SKM-1 treated with dmso at 0.1 percent for 144 hours (cell line): ENCODE data around the gene S100A10.

ENCODE experiments used
- DNase-seq: peaks from one replicate; lab custom pipeline; 2025; ENCODE audit not compliant: unreplicated experiment; lab: John Stamatoyannopoulos, UW

Gene S100A10

GRCh38 chr1:151939141-151939540, 54.5 kb downstream of the S100A10 start:
- DNase-seq = no peak

- no peak for DNase-seq
These were observed 57.0 kb downstream of the S100A10 start for GRCh38 chr1:151936653-151937052.

- no peak for DNase-seq
These were observed 57.6 kb downstream of the S100A10 start for GRCh38 chr1:151935894-151936602.

GRCh38 chr1:151935154-151935553, 58.5 kb downstream of the S100A10 start:
- DNase-seq = no peak

- peak; percentile 85 for DNase-seq
These were observed 59.6 kb downstream of the S100A10 start for GRCh38 chr1:151934048-151934493.
